ACHN (cell line): ENCODE data around the gene CDR2.
"Not testable (repeated sequence)": the region's sequence is repeated elsewhere in the genome, so short reads cannot be mapped to it uniquely, and the experiment has no call there.

Experiments used
- DNase-seq: peaks from one replicate; pipeline ENCODE4 v3.0.0-alpha.2; 2015
- in situ Hi-C: cut with HindIII; loops from 2 replicates; pipeline ENCODE4 v1.10.0; 2017; ENCODE audit warnings: low sequenced_read_pairs, low pct_ligation_motif_present, low pct_unique_long_range_greater_than_20kb

CDR2 gene

DNA sequence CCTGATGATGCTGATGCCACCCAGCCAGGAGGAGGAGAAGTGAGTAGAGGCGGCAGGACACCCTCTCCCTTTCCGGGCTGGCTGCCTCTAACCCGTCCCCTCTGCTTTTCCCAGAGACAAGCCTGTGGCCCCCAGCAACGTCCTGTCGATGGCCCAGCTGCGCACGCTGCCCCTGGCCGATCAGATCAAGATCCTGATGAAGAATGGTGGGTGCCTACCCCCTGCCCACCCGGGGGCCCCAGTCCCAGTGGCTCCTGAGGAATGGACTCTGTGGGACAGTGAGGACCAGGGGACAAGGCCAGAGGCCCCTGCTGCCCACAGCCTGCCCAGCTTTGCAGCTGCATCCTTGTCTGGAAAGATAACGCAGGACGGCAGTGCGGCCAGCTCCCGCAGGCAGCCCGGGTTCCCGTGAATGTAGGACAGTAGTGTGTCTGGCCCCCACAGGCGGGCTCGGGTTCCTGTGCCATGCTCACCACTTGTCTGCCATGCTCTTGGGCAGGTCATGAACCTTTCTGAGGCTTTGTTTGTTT lies 57.4 kb downstream of the CDR2 start:
- DNase-seq = no peak
- in situ Hi-C loops = no loop called here

DNA sequence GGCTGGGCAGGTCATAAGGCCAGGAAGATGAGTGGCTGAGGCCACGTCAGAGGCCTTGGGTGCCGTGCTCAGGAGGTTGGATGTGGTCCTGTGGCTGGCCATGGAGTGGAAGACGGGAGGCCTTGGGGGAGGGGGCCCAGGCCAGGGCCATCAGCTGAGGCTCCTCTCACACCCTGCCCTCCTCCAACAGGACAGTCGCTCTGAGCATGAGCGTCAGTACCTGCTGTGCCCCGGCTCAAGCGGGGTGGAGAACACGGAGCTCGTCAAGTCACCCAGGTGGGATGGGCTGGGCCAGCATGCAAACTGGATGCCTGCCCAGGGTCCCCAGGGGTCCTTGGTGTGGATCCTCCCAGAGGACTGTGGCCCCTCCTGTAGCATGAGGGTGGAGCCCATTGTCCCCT lies 58.0 kb downstream of the CDR2 start:
- in situ Hi-C loops = no loop called here
- no peak for DNase-seq

DNA sequence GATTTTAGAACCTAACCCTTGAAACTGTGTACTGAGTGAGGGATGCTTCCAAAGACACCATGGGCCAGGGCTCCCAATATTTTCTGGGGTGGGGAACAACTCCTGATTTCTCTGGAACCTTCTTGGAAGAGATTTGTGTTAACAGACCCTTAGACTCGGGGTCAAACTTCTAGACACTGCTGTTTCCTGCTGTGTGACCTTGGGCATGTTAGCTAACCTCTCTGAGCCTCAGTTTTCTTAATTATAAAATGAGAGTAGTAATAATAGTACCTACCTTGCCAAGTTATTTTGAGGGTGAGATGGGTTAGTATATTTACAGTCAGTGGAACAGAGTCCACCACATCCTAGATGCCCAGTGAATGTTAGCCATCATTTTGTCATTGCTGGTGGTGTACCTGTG lies 58.4 kb downstream of the CDR2 start:
- in situ Hi-C loops = no loop called here
- no peak for DNase-seq

DNA sequence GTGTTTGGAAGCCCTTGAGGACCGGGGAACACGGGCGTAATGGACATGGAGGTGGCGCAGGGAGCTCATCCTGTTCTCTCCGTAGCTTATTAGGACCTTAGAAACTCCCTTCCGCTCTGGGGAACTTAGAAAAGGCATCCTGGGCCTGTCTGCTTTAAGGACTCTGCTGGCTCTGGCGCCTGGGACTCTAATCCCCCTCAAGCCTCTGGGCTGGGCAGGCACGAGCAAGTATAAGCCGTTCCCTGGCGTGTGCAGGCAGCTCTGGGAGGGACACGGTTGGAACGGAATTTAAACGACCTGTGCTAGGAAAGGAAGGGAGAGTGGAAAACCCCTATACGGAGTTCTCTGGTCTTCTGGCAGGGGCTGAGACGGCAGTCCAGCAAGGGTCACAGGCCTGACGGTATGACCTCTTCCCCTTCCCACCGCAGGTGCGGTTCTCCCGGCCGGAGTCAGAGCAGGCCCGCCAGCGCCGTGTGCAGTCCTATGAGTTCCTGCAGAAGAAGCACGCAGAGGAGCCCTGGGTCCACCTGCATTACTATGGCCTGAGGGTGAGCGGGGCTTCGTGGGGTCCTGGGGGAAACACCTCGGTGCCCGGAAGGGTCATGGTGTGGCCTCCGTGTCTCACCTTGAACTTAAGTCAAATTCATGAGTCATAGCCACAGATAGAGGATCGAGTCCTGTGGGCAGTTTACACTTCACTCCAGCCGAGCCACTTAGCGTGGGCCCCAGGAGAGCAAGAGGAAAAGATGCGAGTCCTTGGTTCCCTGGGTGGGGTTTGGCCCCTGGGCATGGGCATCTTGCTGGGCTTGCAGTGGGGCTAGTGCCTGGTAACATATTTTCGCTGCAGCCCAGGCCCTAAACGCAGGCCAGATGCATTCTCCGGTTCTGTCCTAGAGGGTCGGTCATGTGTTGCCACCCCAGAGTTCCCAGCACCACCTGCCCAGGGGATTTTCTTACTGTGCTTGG lies 59.5 kb downstream of the CDR2 start:
- no peak for DNase-seq
- in situ Hi-C loops = no loop called here

DNA sequence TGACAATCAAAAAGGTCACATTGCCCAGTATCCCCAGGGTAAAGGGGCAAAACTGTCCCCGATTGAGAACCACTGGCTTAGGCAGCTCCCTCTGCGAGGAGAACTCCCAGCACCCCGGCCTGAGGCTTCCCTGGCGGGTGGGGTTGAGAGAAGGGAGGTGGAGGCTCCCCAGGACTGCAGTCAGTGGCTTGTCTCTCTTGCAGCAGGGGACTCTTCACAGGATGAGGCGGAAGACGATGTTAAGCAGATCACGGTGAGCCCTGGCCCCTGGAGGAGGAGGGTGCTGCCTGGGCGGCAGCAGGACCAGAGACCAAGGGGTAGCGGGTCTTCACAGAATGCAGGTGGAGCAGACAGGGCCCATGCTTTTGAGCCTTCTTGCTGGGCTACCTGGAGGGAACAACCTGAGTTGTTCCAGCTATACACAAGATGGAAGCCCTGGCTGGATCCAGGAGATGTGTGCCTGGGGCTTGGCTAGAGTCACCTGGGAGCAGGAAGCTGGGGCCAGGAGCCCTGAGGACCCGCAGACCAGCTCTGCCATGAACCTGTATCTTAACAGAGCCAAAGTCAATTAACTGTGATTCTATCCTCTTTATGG lies 60.4 kb downstream of the CDR2 start:
- in situ Hi-C loops = no loop called here

DNA sequence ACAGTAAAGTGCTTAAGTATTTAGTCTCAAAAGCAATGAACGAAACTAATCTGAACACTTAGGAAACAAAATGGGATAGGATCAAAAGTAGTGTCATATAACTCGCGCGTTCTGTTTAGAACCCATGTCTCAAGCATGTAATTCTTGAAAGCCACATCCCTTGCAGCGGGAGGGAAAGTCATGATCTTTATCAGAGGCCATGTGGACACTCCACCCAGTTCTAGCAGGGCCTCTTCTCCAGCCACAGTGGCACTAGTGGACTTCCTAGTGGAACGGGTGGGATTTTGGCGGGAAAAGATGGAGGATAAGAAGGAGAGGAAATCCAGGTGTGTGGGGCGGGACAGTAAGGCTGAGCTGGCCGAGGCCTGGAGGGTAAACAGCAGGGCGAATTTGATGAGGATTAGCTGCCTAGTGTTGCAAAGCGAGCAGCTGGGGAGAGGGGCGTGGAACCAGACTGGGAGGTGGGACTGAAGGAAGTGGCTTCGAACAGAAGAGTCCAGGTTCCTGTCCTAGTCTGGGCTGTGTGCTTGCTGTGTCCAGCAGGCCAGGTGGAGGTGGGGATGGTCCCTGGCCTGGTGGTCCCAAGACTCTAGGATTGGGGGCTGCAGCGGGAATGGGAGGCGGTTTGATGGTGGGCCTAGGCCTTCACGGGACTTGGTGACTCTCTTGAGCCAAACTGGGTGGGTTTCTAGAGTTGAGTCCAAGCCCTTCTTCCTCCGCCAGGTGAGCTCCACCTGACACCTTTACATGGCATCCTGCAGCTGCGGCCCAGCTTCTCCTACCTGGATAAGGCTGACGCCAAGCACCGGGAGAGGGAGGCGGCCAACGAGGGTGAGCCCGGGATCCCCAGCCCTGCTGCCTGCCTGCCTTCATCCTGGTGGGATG lies 61.3 kb downstream of the CDR2 start:
- in situ Hi-C loops = no loop called here
- DNase-seq = no peak

More for the DNA sequence above, 60.4 kb downstream of the CDR2 start:
- no peak for DNase-seq

DNA sequence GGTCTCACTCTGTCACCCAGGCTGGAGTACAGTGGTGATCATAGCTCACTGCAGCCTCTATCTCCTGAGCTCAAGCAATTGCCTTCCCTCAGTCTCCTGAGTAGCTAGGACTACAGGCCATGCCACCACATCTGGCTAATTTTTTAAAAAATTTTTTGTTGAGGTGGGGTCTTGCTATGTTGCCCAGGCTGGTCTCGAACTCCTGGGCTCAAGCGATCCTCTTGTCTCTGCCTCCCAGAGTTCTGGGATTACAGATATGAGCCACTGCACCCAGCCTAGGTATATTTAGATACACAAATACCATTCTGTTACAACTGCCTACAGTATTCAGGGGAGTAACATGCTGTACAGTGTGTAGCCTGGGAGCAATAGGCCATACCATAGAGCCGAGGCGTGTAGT lies 62.9 kb downstream of the CDR2 start:
- in situ Hi-C loops = no loop called here
- DNase-seq = no peak

DNA sequence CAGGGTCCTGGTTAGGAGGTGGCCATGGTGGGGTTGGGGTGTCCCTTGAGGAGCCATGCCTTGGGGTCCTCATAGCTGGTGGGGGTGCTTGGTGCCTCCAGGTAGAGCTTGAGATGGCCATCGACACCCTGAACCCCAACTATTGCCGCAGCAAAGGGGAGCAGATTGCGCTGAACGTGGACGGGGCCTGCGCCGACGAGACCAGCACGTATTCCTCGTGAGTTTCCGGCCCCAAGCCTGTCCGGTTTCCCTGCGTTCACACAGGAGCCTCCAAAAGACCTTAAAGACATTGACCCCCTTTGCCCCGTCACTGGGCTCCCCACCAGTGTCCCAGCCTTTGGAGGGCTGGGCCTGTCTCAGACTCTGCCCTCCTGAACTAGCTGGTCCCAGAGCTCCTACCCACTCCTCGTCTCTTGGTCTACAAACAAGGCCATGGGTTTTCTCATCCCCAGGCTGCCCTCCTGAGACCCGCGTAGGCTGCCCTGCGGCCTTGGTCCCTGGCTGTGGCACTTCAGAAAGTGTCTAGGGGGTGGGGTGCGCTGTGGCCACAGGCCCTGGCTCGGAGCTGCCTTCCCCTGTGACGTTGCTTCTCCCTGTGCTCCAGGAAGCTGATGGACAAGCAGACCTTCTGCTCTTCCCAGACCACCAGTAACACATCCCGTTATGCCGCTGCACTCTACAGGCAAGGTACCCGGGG lies 65.4 kb downstream of the CDR2 start:
- in situ Hi-C loops = no loop called here

DNA sequence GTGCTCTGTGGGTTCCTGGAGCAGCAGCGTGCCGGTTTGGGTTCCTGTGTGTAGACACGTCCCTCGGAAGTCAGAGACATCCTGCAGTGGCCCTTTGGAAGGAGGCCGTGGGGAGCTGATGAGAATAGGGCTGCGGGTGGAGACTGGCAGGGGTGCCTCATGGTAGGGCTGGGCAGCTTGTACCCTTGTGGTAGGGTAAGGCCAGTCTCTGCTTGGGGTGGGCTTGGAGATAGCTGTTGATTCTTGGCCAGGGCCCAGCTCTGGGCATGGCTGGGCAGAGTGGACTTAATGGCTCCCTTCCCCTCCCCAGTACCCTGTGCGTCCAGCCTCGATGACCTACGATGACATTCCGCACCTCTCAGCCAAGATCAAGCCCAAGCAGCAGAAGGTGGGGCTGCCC lies 66.6 kb downstream of the CDR2 start:
- no peak for DNase-seq
- in situ Hi-C loops = no loop called here

More for the DNA sequence above, 65.4 kb downstream of the CDR2 start:
- no peak for DNase-seq

DNA sequence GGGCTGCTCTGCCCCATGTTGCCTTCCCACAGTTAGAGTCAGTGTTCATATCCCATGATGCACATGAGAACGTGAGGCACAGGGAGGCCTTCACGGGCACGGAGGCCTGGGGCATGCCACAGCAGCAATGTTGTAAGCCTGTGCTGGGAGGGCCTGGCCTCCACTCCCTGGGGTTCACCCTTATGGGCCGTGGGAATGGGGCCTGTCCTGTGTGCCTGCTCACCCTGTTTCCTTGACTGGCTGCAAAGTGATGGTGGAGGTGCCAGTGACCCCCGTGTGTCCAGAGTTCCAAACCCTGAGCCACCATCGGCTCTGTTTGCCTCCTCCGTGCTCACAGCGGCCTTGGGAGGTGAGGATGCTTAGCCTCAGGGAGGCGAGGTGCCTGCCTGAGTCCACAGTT lies 67.6 kb downstream of the CDR2 start:
- no peak for DNase-seq
- in situ Hi-C loops = no loop called here

DNA sequence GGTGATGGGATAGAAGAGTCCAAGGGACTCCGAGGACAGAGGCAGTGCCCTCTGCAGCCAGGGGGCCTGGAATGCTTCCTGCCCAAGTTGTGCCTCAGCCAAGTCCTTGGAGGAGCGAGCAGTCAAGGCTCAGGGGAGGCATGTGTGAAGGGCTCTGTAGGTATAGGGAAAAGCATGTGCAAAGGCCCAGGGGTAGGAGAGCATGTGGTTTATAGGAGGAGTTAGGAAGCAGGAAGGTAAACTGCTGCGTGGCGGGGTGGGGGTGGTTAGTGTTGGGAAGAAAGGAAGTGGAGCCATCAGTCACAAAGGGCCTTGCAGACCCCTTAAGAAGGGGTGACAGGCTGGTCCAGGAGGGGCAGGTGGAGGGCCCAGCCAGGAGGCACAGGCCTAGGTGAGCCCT lies 70.0 kb downstream of the CDR2 start:
- in situ Hi-C loops = no loop called here

DNA sequence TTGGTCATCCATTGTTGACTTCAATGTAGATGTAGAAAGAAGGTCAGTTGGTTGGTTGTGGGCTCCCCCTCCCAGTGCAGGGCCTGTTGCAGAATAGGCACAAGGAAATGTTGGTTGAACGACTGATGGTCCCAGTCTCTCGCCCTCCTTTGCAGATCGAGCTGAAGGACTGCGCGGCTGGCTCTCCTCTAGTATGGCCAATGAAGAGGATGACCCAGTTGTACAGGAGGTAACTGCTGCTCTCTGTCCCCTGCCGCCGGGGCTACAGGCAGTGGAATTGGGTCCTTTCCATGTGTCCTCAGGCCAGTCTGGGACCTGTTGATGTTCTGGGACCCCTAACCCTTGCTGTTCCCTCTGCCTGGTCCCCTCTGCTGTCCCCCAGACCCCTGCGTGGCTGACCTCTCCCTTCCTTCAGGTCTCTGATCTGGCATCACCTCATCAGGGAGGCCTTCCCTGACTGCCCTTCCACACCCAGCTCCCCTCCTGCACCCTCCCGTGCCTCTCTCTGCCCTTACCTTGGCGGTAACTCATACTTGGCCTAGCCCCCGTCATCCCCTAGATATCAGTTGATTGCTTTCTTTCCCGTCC lies 71.5 kb downstream of the CDR2 start:
- in situ Hi-C loops = no loop called here
- DNase-seq = no peak

More for the DNA sequence above, 70.0 kb downstream of the CDR2 start:
- DNase-seq = no peak

DNA sequence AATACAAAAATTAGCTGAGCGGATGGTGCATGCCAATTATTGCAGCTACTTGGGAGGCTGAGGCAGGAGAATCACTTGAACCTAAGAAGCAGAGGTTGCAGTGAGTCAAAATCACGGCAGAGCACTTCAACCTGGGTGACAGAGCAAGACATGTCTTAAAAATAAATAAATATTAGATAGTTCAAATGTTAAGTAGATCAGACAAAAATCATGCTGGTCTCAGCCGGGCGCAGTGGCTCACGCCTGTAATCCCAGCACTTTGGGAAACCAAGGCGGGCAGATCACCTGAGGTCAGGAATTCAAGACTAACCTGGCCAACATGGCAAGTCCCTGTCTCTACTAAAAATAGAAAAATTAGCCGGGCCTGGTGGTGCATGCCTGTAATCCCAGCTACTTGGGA lies 73.0 kb downstream of the CDR2 start:
- DNase-seq, in situ Hi-C loops: not testable (repeated sequence)

DNA sequence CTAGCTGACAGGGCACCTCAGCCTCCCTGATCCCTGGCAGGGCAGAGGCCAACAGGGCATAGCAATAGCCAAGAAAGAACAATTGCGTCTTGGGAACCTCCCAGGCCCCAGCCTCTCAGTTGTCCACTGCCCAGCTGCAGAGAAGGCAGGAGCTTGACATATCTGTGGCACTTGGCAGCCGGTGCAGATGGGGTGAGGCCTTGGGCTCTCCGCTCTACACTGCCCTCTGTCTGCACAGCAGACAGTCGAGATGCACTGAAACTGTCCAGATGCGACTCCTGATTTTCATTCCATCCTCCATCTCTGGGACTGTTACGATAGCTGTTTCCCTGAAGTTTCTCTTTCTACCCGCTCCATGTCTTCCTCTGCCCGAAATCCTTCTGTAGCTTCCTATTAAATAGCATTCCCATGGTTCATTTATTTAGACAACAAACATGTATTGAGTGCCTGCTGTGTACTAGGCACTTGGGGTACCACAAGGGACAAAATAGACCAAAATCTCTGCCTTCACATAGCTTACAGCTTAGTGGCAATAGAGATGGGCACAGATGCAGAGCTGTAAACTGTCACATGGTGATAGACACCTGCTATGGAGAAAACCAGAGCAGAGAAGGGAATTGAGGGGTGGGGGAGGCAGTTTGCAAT lies 73.9 kb downstream of the CDR2 start:
- in situ Hi-C loops = no loop called here
- peak; percentile 71 for DNase-seq

DNA sequence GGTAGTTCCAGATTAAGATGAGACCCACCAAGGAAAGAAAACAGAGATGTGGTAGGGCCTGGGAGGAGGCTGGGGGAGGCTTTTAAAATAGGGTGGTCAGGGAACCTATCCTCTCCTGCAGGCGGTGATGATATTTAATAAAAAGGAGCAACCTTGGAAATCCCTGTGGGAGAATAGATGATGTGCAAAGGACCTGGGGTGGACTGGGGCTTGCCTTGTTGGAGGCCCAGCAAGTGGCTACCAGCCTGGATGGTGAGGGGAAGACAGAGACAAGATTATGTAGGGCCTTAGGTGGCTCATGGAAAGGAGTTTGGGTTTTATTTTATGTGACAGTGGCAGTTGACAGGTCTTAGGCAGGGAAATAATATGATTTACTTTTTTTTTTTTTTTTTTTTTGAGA lies 75.4 kb downstream of the CDR2 start:
- no peak for DNase-seq
- in situ Hi-C loops = no loop called here

DNA sequence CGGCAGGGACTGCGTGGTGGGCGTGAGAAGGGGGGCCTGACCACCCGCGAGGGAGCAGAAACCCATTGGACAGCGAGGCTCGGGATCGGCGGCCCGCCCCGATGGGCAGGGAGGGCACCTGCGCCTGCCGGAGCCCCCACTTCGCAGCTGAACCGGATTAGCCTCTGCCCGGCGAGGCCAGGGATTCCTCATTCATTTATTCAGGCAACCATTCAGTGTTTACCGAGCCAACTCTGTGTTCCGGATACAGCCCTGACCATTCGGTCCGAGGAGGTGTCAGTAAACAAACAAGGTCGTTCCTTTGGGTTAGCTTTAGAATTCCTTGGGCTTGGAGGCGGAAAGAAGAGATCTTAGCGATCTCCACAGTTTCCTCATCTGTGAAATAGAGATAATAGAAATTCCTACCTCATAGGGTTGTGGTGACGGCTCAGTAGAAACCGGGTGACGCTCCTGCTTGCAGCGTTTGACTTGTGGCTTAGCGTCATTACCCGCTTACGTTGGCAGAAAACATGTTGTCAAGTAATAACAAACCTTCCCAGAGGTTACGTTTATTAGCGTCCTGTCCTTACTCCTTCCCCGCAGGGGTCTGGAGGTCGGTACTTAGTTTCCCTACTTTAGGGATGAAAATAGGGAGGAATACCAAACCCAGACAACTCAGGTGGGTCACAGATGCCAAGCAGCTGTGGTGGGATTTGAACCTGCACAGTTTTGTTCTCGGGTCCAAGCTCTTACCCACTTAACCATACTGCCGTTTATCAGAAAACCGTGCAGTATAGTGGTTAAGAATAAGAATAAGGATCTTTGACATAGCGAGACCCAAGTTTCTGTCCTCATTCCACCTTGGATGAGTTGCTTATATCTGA lies 76.3 kb downstream of the CDR2 start:
- peak; percentile 93 for DNase-seq
- in situ Hi-C loops = no loop called here
